HG02970 (cell line): Measurements from ENCODE around the gene SYK.

Source experiments
- ATAC-seq: cut with Tn5 transposase; IDR thresholded peaks from one replicate; pipeline ENCODE4 v1.9.1; 2021; ENCODE audit warnings: mild to moderate bottlenecking, moderate library complexity, moderate number of reproducible peaks; ENCODE audit not compliant: unreplicated experiment, low FRiP score

SYK gene

GRCh38 chr9:90925581-90926257, 124.1 kb downstream of the SYK start:
- no peak for ATAC-seq

GRCh38 chr9:90926936-90927335, 125.3 kb downstream of the SYK start:
- ATAC-seq, result no peak

GRCh38 chr9:90927496-90927895, 125.9 kb downstream of the SYK start:
- ATAC-seq, result no peak

GRCh38 chr9:90929626-90930025, 128.0 kb downstream of the SYK start:
- no peak for ATAC-seq

- ATAC-seq, result no peak
These were observed 131.8 kb downstream of the SYK start for GRCh38 chr9:90933468-90933867.

GRCh38 chr9:90939351-90939750, 137.7 kb downstream of the SYK start:
- no peak for ATAC-seq

- ATAC-seq, result no peak
These were observed 138.7 kb downstream of the SYK start for GRCh38 chr9:90940280-90940679.

GRCh38 chr9:90941661-90942060, 140.0 kb downstream of the SYK start:
- ATAC-seq, result no peak

GRCh38 chr9:90942555-90942954, 140.9 kb downstream of the SYK start:
- ATAC-seq, result no peak

GRCh38 chr9:90943341-90943740, 141.7 kb downstream of the SYK start:
- no peak for ATAC-seq

GRCh38 chr9:90945336-90945735, 143.7 kb downstream of the SYK start:
- ATAC-seq, result no peak

GRCh38 chr9:90946982-90947381, 145.4 kb downstream of the SYK start:
- ATAC-seq, result no peak
